Measurements from ENCODE around the gene EFHC1. TPM values are rescaled to one million over a fixed set of nuclear protein-coding genes. Genes with fewer than 3 reads are reported as not detected.

Gene EFHC1
- total and polyA plus RNA-seq, 2 experiments from 2014 or later, result 24.3 to 28.0 TPM

GRCh38 chr6:52571099-52571755 lies 151.1 kb downstream of the EFHC1 start (continued):
- TF ChIP-seq, protein P1, sequence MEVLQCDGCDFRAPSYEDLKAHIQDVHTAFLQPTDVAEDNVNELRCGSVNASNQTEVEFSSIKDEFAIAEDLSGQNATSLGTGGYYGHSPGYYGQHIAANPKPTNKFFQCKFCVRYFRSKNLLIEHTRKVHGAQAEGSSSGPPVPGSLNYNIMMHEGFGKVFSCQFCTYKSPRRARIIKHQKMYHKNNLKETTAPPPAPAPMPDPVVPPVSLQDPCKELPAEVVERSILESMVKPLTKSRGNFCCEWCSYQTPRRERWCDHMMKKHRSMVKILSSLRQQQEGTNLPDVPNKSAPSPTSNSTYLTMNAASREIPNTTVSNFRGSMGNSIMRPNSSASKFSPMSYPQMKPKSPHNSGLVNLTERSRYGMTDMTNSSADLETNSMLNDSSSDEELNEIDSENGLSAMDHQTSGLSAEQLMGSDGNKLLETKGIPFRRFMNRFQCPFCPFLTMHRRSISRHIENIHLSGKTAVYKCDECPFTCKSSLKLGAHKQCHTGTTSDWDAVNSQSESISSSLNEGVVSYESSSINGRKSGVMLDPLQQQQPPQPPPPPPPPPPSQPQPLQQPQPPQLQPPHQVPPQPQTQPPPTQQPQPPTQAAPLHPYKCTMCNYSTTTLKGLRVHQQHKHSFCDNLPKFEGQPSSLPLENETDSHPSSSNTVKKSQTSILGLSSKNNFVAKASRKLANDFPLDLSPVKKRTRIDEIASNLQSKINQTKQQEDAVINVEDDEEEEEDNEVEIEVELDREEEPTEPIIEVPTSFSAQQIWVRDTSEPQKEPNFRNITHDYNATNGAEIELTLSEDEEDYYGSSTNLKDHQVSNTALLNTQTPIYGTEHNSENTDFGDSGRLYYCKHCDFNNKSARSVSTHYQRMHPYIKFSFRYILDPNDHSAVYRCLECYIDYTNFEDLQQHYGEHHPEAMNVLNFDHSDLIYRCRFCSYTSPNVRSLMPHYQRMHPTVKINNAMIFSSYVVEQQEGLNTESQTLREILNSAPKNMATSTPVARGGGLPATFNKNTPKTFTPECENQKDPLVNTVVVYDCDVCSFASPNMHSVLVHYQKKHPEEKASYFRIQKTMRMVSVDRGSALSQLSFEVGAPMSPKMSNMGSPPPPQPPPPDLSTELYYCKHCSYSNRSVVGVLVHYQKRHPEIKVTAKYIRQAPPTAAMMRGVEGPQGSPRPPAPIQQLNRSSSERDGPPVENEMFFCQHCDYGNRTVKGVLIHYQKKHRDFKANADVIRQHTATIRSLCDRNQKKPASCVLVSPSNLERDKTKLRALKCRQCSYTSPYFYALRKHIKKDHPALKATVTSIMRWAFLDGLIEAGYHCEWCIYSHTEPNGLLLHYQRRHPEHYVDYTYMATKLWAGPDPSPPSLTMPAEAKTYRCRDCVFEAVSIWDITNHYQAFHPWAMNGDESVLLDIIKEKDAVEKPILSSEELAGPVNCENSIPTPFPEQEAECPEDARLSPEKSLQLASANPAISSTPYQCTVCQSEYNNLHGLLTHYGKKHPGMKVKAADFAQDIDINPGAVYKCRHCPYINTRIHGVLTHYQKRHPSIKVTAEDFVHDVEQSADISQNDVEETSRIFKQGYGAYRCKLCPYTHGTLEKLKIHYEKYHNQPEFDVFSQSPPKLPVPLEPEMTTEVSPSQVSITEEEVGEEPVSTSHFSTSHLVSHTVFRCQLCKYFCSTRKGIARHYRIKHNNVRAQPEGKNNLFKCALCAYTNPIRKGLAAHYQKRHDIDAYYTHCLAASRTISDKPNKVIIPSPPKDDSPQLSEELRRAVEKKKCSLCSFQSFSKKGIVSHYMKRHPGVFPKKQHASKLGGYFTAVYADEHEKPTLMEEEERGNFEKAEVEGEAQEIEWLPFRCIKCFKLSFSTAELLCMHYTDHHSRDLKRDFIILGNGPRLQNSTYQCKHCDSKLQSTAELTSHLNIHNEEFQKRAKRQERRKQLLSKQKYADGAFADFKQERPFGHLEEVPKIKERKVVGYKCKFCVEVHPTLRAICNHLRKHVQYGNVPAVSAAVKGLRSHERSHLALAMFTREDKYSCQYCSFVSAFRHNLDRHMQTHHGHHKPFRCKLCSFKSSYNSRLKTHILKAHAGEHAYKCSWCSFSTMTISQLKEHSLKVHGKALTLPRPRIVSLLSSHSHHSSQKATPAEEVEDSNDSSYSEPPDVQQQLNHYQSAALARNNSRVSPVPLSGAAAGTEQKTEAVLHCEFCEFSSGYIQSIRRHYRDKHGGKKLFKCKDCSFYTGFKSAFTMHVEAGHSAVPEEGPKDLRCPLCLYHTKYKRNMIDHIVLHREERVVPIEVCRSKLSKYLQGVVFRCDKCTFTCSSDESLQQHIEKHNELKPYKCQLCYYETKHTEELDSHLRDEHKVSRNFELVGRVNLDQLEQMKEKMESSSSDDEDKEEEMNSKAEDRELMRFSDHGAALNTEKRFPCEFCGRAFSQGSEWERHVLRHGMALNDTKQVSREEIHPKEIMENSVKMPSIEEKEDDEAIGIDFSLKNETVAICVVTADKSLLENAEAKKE (CRISPR knock-in tag; IDR thresholded peaks at IDR 0.05), result no peak
- no peak for TF ChIP-seq EZH2 (IDR thresholded peaks at IDR 0.05; ENCODE audit: low read depth, unreplicated experiment)
- TF ChIP-seq ZNF331 (CRISPR knock-in tag; IDR thresholded peaks at IDR 0.05; ENCODE audit: low read depth), result no peak
- TF ChIP-seq STAT1 (IDR thresholded peaks at IDR 0.05; ENCODE audit: unreplicated experiment), result no peak
- TF ChIP-seq NANOG (IDR thresholded peaks at IDR 0.05; ENCODE audit: borderline replicate concordance), result no peak
- no peak for TF ChIP-seq REST (IDR thresholded peaks at IDR 0.05; ENCODE audit: unreplicated experiment)

Data from GM23338 (cell line).